ENCODE results near the gene WASHC2C.
"Not testable (repeated sequence)": the region's sequence is repeated elsewhere in the genome, so short reads cannot be mapped to it uniquely, and the experiment has no call there.

GRCh38 chr10:45751141-45751540 lies 24.1 kb downstream of the WASHC2C start:
- TF ChIP-seq POLR2A (IDR thresholded peaks at IDR 0.05; ENCODE audit: low read depth); CTCF (IDR thresholded peaks at IDR 0.05); EP300 (IDR thresholded peaks at IDR 0.05); POLR2AphosphoS5 (IDR thresholded peaks at IDR 0.05): not testable (repeated sequence)

Measured in esophagus muscularis mucosa (tissue), 4 donors.